Natural killer cell (primary cell): ENCODE data around the gene SPTLC1. TPM values are rescaled to one million over a fixed set of nuclear protein-coding genes. Genes with fewer than 3 reads are reported as not detected.

Experiments used
- total RNA-seq, 4 donors: library from RNA; stranded (reverse); fragments of 120-200 nt in 1 of 4; gene quantifications; one replicate each; pipeline versions ENCODE4 v1.2.3 to v1.2.4, GENCODE V29; 2013 to 2022

Gene SPTLC1
- total RNA-seq, 3 donors from 2014 or later (not counting 1 experiment from before 2014, with no cell fraction given), result 45.6 to 59.3 (median 47.8) TPM

Other genes starting within 250 kb of the SPTLC1 start
- 1 to 10 TPM in 1 of 3 donors, not detected in 2; 1.7 TPM for gene ROR2, start 165.2 kb downstream of the SPTLC1 start, total RNA-seq
- gene IARS1, start 178.3 kb upstream of the SPTLC1 start, total RNA-seq, result 10 to 100 TPM; 50.8 to 70.8 (median 66.2) TPM
- 10 to 100 TPM; 42.3 to 50.7 (median 46.7) TPM for gene NOL8, start 209.9 kb upstream of the SPTLC1 start, total RNA-seq
- 10 to 100 TPM; 10.3 to 14.5 (median 12.1) TPM for gene CENPP, start 210.5 kb upstream of the SPTLC1 start, total RNA-seq